NCI-H2107 treated with DMSO at 0.1 percent for 48 hours (cell line): ENCODE measurements around the gene SNRPA.
"Not testable (repeated sequence)": the region's sequence is repeated elsewhere in the genome, so short reads cannot be mapped to it uniquely, and the experiment has no call there.

Experiments used
- DNase-seq: peaks from one replicate; lab custom pipeline; 2025; ENCODE audit not compliant: unreplicated experiment; lab: John Stamatoyannopoulos, UW

SNRPA gene

DNA sequence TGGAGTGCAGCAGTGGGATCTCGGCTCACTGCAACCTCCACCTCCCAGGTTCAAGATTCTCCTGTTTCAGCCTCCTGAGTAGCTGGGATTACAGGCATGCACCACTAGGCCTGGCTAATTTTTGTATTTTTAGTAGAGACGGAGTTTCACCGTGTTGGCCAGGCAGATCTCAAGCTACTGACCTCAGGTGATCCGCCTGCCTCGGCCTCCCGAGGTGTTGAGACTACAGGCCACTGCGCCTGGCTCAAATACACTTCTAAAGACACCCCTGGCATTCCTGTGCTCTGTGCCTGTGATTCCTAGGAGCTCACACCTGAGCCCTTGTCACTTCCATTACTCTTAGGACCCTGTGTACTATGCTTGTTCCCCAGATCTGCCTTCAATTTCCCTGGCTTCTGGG is 61.6 kb downstream of the SNRPA start:
- not testable (repeated sequence) for DNase-seq

GRCh38 chr19:40813182-40813581 is 62.2 kb downstream of the SNRPA start:
- DNase-seq: no peak
